Erythroblast (primary cell): Measurements from ENCODE around the gene ACAD10.

Experiments used
- GATA1 ChIP-seq: IDR thresholded peaks from 2 replicates; pipeline ENCODE4 v1.6.1; 2011; ENCODE audit warnings: low read depth, mild to moderate bottlenecking, control low read depth, low read length, moderate library complexity
- POLR2A ChIP-seq: IDR thresholded peaks from 2 replicates; pipeline ENCODE4 v1.6.1; 2011; ENCODE audit warnings: mild to moderate bottlenecking, low read length

DNA sequence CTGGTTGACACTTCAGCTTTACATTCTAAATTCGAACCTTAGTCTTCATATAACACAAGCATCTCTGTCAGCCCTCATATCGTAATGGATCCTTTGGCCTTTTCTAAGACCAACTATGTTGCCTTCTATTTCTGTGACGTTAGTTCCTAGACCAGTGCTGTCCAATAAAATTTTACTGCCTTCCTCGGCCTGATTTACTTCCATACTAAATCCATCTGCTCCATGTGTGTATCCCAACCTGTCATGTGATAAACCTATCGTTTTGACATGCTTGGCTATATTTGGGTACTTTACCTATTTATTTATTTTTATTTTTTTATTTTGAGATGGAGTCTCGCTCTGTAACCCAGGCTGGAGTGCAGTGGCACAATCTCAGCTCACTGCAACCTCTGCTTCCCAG is 20.3 kb downstream of the ACAD10 start:
- no peak for TF ChIP-seq POLR2A
- TF ChIP-seq GATA1 = no peak
